H1 (cell line): Measurements from ENCODE around the gene FASTKD1.

Experiments used
- CEBPB ChIP-seq: IDR thresholded peaks from 2 replicates; pipeline ENCODE4 v1.6.1; 2012; ENCODE audit warnings: low read depth, low read length
- EZH2 ChIP-seq: fragments of 200-600 bp; sonication (generic); IDR thresholded peaks from 2 replicates; pipeline ENCODE4 v1.7.1; 2012; ENCODE audit warnings: low read depth, mild to moderate bottlenecking, moderate library complexity, low read length, inconsistent platforms; ENCODE audit not compliant: severe bottlenecking
- GABPA ChIP-seq: IDR thresholded peaks from 2 replicates; pipeline ENCODE4 v1.6.1; 2011; ENCODE audit warnings: mild to moderate bottlenecking, low read length, moderate library complexity, borderline replicate concordance; ENCODE audit not compliant: insufficient read depth
- HDAC6 ChIP-seq: IDR thresholded peaks from one replicate; pipeline ENCODE4 v1.7.1; 2012; ENCODE audit warnings: low read depth, mild to moderate bottlenecking, inconsistent platforms, low read length, moderate library complexity
- POLR2A ChIP-seq, 2 experiments: IDR thresholded peaks; 1 replicate in 1 of 2; 2 replicates in 1 of 2; pipeline ENCODE4 v1.6.1; 2011; ENCODE audit warnings: low read depth in 2 of 2, low read length in 2 of 2, mild to moderate bottlenecking in 2 of 2; ENCODE audit errors: control extremely low read depth in 1 of 2
- POLR2AphosphoS5 ChIP-seq: IDR thresholded peaks from 2 replicates; pipeline ENCODE4 v1.6.1; 2011; ENCODE audit warnings: low read depth, low read length
- POU5F1 ChIP-seq: IDR thresholded peaks from 2 replicates; pipeline ENCODE4 v1.6.1; 2011; ENCODE audit warnings: low read depth, mild to moderate bottlenecking, low read length, moderate library complexity
- RAD21 ChIP-seq, 2 experiments: IDR thresholded peaks in 1 of 2; conservative IDR thresholded peaks in 1 of 2; 2 replicates each; pipeline ENCODE4 v1.6.1; 2011; ENCODE audit warnings: low read depth in 2 of 2, low read length in 2 of 2, improper control_type of control experiment in 1 of 2, inconsistent platforms in 1 of 2, mild to moderate bottlenecking in 1 of 2, moderate library complexity in 1 of 2
- SP1 ChIP-seq: IDR thresholded peaks from 2 replicates; pipeline ENCODE4 v1.6.1; 2011; ENCODE audit warnings: low read depth, low read length
- TAF1 ChIP-seq: IDR thresholded peaks from 2 replicates; pipeline ENCODE4 v1.6.1; 2011; ENCODE audit warnings: mild to moderate bottlenecking, low read depth, low read length
- TBP ChIP-seq: IDR thresholded peaks from 2 replicates; pipeline ENCODE4 v1.6.1; 2011; ENCODE audit warnings: low read depth, low read length, improper control_type of control experiment
- TF ChIP-seq, protein P1 (sequence below), 3 experiments: IDR thresholded peaks; 1 replicate in 2 of 3; 2 replicates in 1 of 3; pipeline versions ENCODE4 v1.5.1 to v1.6.1; 2011; ENCODE audit warnings: low read length in 3 of 3, mild to moderate bottlenecking in 3 of 3, inconsistent platforms in 2 of 3, low read depth in 1 of 3, moderate library complexity in 1 of 3; ENCODE audit not compliant: insufficient read depth in 1 of 3; ENCODE audit errors: control extremely low read depth in 1 of 3

DNA sequence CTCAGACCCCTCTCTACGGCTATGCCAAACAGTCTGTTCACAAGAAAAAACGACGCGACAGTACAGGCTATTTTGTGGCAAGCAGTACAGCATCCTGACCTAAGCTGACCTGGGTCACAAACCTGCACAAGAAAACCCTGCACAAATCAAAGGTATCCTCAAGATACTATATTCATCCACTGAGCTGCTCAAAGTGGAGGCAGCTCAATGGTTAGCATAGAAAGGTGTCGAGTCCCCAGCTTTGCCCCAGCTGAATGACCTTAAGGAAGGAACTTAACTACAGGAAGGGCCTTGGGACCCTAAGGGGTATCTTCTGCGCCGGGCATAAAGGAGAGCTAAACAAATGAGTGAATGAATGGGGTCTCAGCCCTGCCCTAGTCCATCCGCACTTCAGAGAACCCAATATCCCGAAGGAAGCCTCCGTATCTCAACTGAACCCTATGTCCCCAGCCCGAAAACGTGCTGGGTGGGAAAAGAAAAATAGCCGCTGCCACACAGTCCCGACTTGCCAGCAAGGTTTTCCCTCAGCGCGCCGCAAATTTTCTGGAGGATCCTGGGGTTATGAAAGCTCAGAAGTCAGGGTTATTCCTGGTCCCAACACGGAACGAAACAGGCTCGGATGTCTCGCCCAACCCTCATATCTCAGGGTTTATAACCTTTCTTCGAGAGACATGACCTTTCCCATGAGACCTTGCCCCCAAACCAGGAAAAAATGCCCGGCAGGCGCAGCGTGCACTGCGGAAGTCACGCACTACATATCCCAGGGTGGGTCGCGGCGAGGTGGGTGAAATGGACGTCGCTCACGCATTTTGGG is at the start of gene FASTKD1:
- peak; percentile 83 for TF ChIP-seq TBP
- TF ChIP-seq, protein P1, sequence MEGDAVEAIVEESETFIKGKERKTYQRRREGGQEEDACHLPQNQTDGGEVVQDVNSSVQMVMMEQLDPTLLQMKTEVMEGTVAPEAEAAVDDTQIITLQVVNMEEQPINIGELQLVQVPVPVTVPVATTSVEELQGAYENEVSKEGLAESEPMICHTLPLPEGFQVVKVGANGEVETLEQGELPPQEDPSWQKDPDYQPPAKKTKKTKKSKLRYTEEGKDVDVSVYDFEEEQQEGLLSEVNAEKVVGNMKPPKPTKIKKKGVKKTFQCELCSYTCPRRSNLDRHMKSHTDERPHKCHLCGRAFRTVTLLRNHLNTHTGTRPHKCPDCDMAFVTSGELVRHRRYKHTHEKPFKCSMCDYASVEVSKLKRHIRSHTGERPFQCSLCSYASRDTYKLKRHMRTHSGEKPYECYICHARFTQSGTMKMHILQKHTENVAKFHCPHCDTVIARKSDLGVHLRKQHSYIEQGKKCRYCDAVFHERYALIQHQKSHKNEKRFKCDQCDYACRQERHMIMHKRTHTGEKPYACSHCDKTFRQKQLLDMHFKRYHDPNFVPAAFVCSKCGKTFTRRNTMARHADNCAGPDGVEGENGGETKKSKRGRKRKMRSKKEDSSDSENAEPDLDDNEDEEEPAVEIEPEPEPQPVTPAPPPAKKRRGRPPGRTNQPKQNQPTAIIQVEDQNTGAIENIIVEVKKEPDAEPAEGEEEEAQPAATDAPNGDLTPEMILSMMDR (IDR thresholded peaks at IDR 0.05; ENCODE audit: control extremely low read depth in 1 of 3, insufficient read depth in 1 of 3, low read depth in 1 of 3, low read length in 3 of 3) = no peak
- no peak for TF ChIP-seq HDAC6
- no peak for TF ChIP-seq POU5F1
- TF ChIP-seq POLR2A (IDR thresholded peaks at IDR 0.05; ENCODE audit: control extremely low read depth in 1 of 2, low read depth in 2 of 2, low read length in 2 of 2) = peak; percentile 60 to 81
- TF ChIP-seq GABPA = 0 out of 2 replicates have a peak, but pooled peaks have one; percentile 31
- no peak for TF ChIP-seq SP1
- no peak for TF ChIP-seq EZH2
- peak; percentile 81; the same call in 1 of the 2 replicates for TF ChIP-seq TAF1
- TF ChIP-seq POLR2AphosphoS5 = peak; percentile 62
- no peak; a peak in 1 of 4 replicates for TF ChIP-seq RAD21 (IDR thresholded peaks at IDR 0.05 in 1 of 2, conservative IDR thresholded peaks at IDR 0.05 in 1 of 2; ENCODE audit: low read depth in 2 of 2, low read length in 2 of 2)
- TF ChIP-seq CEBPB = no peak
